HepG2 (cell line): ENCODE data around the gene TUBA8. TPM values are rescaled to one million over a fixed set of nuclear protein-coding genes. Genes with fewer than 3 reads are reported as not detected.

Experiments
- ASH2L ChIP-seq: fragments of 300-600, 200-600 bp; sonication (generic); IDR thresholded peaks from 2 replicates; pipeline ENCODE4 v1.7.0; 2017; ENCODE audit warnings: low read depth, mild to moderate bottlenecking, moderate library complexity, mixed read lengths, low read length; ENCODE audit not compliant: insufficient read length
- ELF3 ChIP-seq: IDR thresholded peaks from 2 replicates; pipeline ENCODE4 v1.6.1; 2016; ENCODE audit warnings: missing genetic modification reagents, missing compliant biosample characterization
- KDM5B ChIP-seq: sonication (generic); formaldehyde crosslinking; IDR thresholded peaks from 2 replicates; pipeline ENCODE4 v1.4.0; 2020; ENCODE audit warnings: missing genetic modification reagents, mild to moderate bottlenecking, borderline replicate concordance
- NRL ChIP-seq: sonication (generic); formaldehyde crosslinking; IDR thresholded peaks from 2 replicates; pipeline ENCODE4 v1.5.0; 2020; ENCODE audit warnings: missing genetic modification reagents, mild to moderate bottlenecking, moderate library complexity, borderline replicate concordance
- RNF2 ChIP-seq: fragments of 450-650 bp; conservative IDR thresholded peaks from 2 replicates; pipeline ENCODE4 v1.6.1; 2016; ENCODE audit warnings: low read depth
- RXRB ChIP-seq: IDR thresholded peaks from 2 replicates; pipeline ENCODE4 v1.6.1; 2016; ENCODE audit warnings: borderline replicate concordance, missing genetic modification reagents, missing compliant biosample characterization
- SAFB2 ChIP-seq: sonication (generic); formaldehyde crosslinking; IDR thresholded peaks from 2 replicates; pipeline ENCODE4 v1.5.1; 2020; ENCODE audit warnings: missing genetic modification reagents, low read depth, mild to moderate bottlenecking, borderline replicate concordance
- ZBTB38 ChIP-seq: sonication (generic); formaldehyde crosslinking; IDR thresholded peaks from 2 replicates; pipeline ENCODE4 v1.5.1; 2020; ENCODE audit warnings: mild to moderate bottlenecking, missing genetic modification reagents
- ZNF136 ChIP-seq: sonication (generic); formaldehyde crosslinking; IDR thresholded peaks from 2 replicates; pipeline ENCODE4 v1.8.1; 2022; ENCODE audit warnings: low read depth, mild to moderate bottlenecking, moderate library complexity, missing genetic modification reagents
- polyA plus RNA-seq, 8 experiments: library from polyadenylated mRNA; depleted of rRNA in 3 of 8; stranded (reverse) in 7 of 8; unstranded in 1 of 8; fragments of >200 nt; fragmentation: Illumina TruSeq in 4 of 8; extraction: Trizol in 4 of 8; gene quantifications; 2 replicates each; pipeline versions ENCODE4 v1.2.1 to v1.2.3, GENCODE V29; 2011 to 2016; ENCODE audit warnings: low read depth in 4 of 8, missing spikeins in 1 of 8, mixed read lengths in 1 of 8; ENCODE audit not compliant: insufficient read depth in 1 of 8
- total RNA-seq, 5 experiments: library from RNA; depleted of rRNA; stranded (reverse); fragments of >200 nt; fragmentation: Illumina TruSeq; extraction: Trizol; gene quantifications; 2 replicates each; pipeline ENCODE4 v1.2.3, GENCODE V29; 2016; ENCODE audit warnings: low read depth in 1 of 5
- TF ChIP-seq, protein P1 (sequence below): sonication (generic); formaldehyde crosslinking; IDR thresholded peaks from 2 replicates; pipeline ENCODE4 v1.8.0; 2022; ENCODE audit warnings: missing genetic modification reagents, mild to moderate bottlenecking, moderate library complexity, borderline replicate concordance
- TF ChIP-seq, protein P2 (sequence below): sonication (generic); formaldehyde crosslinking; IDR thresholded peaks from 2 replicates; pipeline ENCODE4 v1.4.0; 2020; ENCODE audit warnings: missing genetic modification reagents, borderline replicate concordance
- TF ChIP-seq, protein P3 (sequence below): IDR thresholded peaks from 2 replicates; pipeline ENCODE4 v1.4.0; 2020; ENCODE audit warnings: mild to moderate bottlenecking, missing genetic modification reagents
- TF ChIP-seq, protein P4 (sequence below): sonication (generic); formaldehyde crosslinking; IDR thresholded peaks from 2 replicates; pipeline ENCODE4 v1.5.0; 2020; ENCODE audit warnings: missing genetic modification reagents, mild to moderate bottlenecking, borderline replicate concordance
- TF ChIP-seq, protein P5 (sequence below): sonication (generic); formaldehyde crosslinking; IDR thresholded peaks from 2 replicates; pipeline ENCODE4 v1.4.0; 2020; ENCODE audit warnings: mild to moderate bottlenecking, missing genetic modification reagents
- TF ChIP-seq, protein P6 (sequence below): sonication (generic); formaldehyde crosslinking; IDR thresholded peaks from 2 replicates; pipeline ENCODE4 v1.5.0; 2020; ENCODE audit warnings: mild to moderate bottlenecking, missing genetic modification reagents

The TUBA8 gene
- total and polyA plus RNA-seq, 2 of the 13 experiments (the other 11 are each of a cell fraction or from before 2014, with no cell fraction given) = 0.35 to 0.69 TPM

DNA sequence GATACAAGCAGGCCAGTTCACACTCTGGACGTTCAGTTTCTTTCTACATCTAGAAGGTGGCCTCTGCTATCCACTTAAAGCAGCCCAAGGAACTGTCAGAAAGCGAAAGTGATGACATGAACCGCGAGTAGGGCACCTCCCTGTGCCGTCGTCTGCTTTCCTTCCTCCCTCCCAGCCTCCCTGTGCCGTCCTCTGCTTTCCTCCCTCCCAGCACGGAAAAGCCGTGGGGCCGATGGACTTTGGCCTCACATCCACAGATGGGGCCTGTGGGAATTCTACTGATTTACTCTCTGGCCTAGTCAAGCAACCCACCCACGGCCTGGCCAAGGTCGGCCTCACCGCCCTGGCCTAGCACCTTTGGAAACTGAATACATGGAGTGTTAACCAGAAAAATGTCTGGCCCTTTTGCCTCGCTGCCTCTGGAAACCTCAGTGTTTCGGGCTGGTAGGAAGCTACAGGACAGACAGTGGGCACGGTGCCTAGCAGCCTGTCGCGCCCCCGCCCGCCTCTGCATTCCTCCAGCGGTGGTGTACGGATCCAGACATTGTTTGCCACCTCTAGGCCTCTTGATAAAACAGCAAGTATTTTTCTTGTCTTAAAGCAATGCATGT, 18.6 kb upstream of the TUBA8 start (continued):
- TF ChIP-seq, protein P1, sequence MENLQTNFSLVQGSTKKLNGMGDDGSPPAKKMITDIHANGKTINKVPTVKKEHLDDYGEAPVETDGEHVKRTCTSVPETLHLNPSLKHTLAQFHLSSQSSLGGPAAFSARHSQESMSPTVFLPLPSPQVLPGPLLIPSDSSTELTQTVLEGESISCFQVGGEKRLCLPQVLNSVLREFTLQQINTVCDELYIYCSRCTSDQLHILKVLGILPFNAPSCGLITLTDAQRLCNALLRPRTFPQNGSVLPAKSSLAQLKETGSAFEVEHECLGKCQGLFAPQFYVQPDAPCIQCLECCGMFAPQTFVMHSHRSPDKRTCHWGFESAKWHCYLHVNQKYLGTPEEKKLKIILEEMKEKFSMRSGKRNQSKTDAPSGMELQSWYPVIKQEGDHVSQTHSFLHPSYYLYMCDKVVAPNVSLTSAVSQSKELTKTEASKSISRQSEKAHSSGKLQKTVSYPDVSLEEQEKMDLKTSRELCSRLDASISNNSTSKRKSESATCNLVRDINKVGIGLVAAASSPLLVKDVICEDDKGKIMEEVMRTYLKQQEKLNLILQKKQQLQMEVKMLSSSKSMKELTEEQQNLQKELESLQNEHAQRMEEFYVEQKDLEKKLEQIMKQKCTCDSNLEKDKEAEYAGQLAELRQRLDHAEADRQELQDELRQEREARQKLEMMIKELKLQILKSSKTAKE (CRISPR knock-in tag) = peak; percentile 37; the same call in 1 of the 2 replicates
- TF ChIP-seq ZBTB38 (CRISPR knock-in tag) (peak; percentile 43; the same call in 1 of the 2 replicates), ELF3 (CRISPR knock-in tag) (peak; percentile 73), NRL (CRISPR knock-in tag) (peak; percentile 87; the same call in 1 of the 2 replicates), SAFB2 (0 out of 2 replicates have a peak, but pooled peaks have one; percentile 21), KDM5B (CRISPR knock-in tag) (peak; percentile 74), ASH2L (peak; percentile 92), ZNF136 (CRISPR knock-in tag) (no peak), RXRB (CRISPR knock-in tag) (peak; percentile 57; the same call in 1 of the 2 replicates), RNF2 (peak; percentile 46; the same call in 1 of the 2 replicates)
- TF ChIP-seq, protein P2, sequence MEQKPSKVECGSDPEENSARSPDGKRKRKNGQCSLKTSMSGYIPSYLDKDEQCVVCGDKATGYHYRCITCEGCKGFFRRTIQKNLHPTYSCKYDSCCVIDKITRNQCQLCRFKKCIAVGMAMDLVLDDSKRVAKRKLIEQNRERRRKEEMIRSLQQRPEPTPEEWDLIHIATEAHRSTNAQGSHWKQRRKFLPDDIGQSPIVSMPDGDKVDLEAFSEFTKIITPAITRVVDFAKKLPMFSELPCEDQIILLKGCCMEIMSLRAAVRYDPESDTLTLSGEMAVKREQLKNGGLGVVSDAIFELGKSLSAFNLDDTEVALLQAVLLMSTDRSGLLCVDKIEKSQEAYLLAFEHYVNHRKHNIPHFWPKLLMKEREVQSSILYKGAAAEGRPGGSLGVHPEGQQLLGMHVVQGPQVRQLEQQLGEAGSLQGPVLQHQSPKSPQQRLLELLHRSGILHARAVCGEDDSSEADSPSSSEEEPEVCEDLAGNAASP (CRISPR knock-in tag) = 0 out of 2 replicates have a peak, but pooled peaks have one; percentile 39
- TF ChIP-seq, protein P3, sequence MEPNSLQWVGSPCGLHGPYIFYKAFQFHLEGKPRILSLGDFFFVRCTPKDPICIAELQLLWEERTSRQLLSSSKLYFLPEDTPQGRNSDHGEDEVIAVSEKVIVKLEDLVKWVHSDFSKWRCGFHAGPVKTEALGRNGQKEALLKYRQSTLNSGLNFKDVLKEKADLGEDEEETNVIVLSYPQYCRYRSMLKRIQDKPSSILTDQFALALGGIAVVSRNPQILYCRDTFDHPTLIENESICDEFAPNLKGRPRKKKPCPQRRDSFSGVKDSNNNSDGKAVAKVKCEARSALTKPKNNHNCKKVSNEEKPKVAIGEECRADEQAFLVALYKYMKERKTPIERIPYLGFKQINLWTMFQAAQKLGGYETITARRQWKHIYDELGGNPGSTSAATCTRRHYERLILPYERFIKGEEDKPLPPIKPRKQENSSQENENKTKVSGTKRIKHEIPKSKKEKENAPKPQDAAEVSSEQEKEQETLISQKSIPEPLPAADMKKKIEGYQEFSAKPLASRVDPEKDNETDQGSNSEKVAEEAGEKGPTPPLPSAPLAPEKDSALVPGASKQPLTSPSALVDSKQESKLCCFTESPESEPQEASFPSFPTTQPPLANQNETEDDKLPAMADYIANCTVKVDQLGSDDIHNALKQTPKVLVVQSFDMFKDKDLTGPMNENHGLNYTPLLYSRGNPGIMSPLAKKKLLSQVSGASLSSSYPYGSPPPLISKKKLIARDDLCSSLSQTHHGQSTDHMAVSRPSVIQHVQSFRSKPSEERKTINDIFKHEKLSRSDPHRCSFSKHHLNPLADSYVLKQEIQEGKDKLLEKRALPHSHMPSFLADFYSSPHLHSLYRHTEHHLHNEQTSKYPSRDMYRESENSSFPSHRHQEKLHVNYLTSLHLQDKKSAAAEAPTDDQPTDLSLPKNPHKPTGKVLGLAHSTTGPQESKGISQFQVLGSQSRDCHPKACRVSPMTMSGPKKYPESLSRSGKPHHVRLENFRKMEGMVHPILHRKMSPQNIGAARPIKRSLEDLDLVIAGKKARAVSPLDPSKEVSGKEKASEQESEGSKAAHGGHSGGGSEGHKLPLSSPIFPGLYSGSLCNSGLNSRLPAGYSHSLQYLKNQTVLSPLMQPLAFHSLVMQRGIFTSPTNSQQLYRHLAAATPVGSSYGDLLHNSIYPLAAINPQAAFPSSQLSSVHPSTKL (CRISPR knock-in tag) = peak; percentile 87
- TF ChIP-seq, protein P4, sequence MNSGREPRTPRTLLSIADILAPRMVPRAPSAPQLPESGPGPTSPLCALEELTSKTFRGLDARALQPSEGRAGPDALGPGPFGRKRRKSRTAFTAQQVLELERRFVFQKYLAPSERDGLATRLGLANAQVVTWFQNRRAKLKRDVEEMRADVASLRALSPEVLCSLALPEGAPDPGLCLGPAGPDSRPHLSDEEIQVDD = no peak
- TF ChIP-seq, protein P5, sequence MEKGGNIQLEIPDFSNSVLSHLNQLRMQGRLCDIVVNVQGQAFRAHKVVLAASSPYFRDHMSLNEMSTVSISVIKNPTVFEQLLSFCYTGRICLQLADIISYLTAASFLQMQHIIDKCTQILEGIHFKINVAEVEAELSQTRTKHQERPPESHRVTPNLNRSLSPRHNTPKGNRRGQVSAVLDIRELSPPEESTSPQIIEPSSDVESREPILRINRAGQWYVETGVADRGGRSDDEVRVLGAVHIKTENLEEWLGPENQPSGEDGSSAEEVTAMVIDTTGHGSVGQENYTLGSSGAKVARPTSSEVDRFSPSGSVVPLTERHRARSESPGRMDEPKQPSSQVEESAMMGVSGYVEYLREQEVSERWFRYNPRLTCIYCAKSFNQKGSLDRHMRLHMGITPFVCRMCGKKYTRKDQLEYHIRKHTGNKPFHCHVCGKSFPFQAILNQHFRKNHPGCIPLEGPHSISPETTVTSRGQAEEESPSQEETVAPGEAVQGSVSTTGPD (CRISPR knock-in tag) = no peak
- TF ChIP-seq, protein P6, sequence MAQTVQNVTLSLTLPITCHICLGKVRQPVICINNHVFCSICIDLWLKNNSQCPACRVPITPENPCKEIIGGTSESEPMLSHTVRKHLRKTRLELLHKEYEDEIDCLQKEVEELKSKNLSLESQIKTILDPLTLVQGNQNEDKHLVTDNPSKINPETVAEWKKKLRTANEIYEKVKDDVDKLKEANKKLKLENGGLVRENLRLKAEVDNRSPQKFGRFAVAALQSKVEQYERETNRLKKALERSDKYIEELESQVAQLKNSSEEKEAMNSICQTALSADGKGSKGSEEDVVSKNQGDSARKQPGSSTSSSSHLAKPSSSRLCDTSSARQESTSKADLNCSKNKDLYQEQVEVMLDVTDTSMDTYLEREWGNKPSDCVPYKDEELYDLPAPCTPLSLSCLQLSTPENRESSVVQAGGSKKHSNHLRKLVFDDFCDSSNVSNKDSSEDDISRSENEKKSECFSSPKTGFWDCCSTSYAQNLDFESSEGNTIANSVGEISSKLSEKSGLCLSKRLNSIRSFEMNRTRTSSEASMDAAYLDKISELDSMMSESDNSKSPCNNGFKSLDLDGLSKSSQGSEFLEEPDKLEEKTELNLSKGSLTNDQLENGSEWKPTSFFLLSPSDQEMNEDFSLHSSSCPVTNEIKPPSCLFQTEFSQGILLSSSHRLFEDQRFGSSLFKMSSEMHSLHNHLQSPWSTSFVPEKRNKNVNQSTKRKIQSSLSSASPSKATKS (CRISPR knock-in tag) = no peak
